HEK293T (cell line): Measurements from ENCODE around the gene SERPINA3.

Source experiments
- CTCF ChIA-PET: fragments of 350-600 bp; formaldehyde crosslinking; extraction: SDS; loops from one replicate; lab custom pipeline; 2021; ENCODE audit warnings: antibody characterized with exemption, inconsistent platforms; lab: Yijun Ruan, JAX
- POLR2A ChIA-PET: fragments of 350-600 bp; formaldehyde crosslinking; extraction: SDS; loops from one replicate; lab custom pipeline; 2020; ENCODE audit warnings: antibody characterized with exemption, inconsistent platforms; lab: Yijun Ruan, JAX
- DNase-seq: peaks from one replicate; pipeline ENCODE4 v3.0.0; 2012; ENCODE audit warnings: mixed read lengths; ENCODE audit errors: extremely low spot score
- ARNT ChIP-seq: fragments of 450-650 bp; IDR thresholded peaks from 2 replicates; pipeline ENCODE4 v1.6.1; 2017; ENCODE audit warnings: mild to moderate bottlenecking
- BHLHE40 ChIP-seq: fragments of 450-650 bp; IDR thresholded peaks from 2 replicates; pipeline ENCODE4 v1.6.1; 2016; ENCODE audit warnings: mild to moderate bottlenecking, moderate library complexity, borderline replicate concordance
- CTBP1 ChIP-seq: fragments of 450-650 bp; IDR thresholded peaks from 2 replicates; pipeline ENCODE4 v1.6.1; 2016; ENCODE audit warnings: borderline replicate concordance
- ELF4 ChIP-seq: fragments of 450-650 bp; IDR thresholded peaks from 2 replicates; pipeline ENCODE4 v1.6.1; 2017; ENCODE audit warnings: antibody characterized with exemption
- FOXA1 ChIP-seq: fragments of 450-650 bp; IDR thresholded peaks from 2 replicates; pipeline ENCODE4 v1.6.1; 2016; ENCODE audit warnings: mild to moderate bottlenecking
- FOXK2 ChIP-seq: fragments of 450-650 bp; IDR thresholded peaks from 2 replicates; pipeline ENCODE4 v1.6.1; 2016; ENCODE audit warnings: mild to moderate bottlenecking
- FOXM1 ChIP-seq: fragments of 450-650 bp; IDR thresholded peaks from 2 replicates; pipeline ENCODE4 v1.6.1; 2017; ENCODE audit warnings: mild to moderate bottlenecking, borderline replicate concordance
- HDGF ChIP-seq: fragments of 450-650 bp; IDR thresholded peaks from 2 replicates; pipeline ENCODE4 v1.6.1; 2017; ENCODE audit warnings: antibody characterized with exemption, borderline replicate concordance
- L3MBTL2 ChIP-seq: fragments of 450-650 bp; conservative IDR thresholded peaks from 2 replicates; pipeline ENCODE4 v1.6.1; 2016; ENCODE audit warnings: mild to moderate bottlenecking
- LEF1 ChIP-seq: fragments of 450-650 bp; IDR thresholded peaks from 2 replicates; pipeline ENCODE4 v1.6.1; 2017; ENCODE audit warnings: mild to moderate bottlenecking, borderline replicate concordance
- NFRKB ChIP-seq: fragments of 450-650 bp; IDR thresholded peaks from 2 replicates; pipeline ENCODE4 v1.6.1; 2016; ENCODE audit warnings: mild to moderate bottlenecking, moderate library complexity
- PKNOX1 ChIP-seq: fragments of 450-650 bp; IDR thresholded peaks from 2 replicates; pipeline ENCODE4 v1.6.1; 2016
- SP1 ChIP-seq: fragments of 450-650 bp; IDR thresholded peaks from 2 replicates; pipeline ENCODE4 v1.6.1; 2017
- SUZ12 ChIP-seq: fragments of 450-650 bp; IDR thresholded peaks from 2 replicates; pipeline ENCODE4 v1.6.1; 2016; ENCODE audit warnings: mild to moderate bottlenecking
- TARDBP ChIP-seq: fragments of 450-650 bp; IDR thresholded peaks from 2 replicates; pipeline ENCODE4 v1.6.1; 2016
- ZNF384 ChIP-seq: fragments of 450-650 bp; IDR thresholded peaks from 2 replicates; pipeline ENCODE4 v1.6.1; 2016

Gene SERPINA3

GRCh38 chr14:94591073-94591472 lies 21.1 kb upstream of the SERPINA3 start:
- DNase-seq, result no peak
- TF ChIP-seq TARDBP (no peak), FOXK2 (no peak), ARNT (no peak), LEF1 (no peak), FOXA1 (no peak), ELF4 (no peak), NFRKB (no peak), CTBP1 (no peak), ZNF384 (no peak), HDGF (no peak), SUZ12 (no peak), PKNOX1 (no peak)
- ChIA-PET CTCF (no interaction called here), POLR2A (no interaction called here)

DNA sequence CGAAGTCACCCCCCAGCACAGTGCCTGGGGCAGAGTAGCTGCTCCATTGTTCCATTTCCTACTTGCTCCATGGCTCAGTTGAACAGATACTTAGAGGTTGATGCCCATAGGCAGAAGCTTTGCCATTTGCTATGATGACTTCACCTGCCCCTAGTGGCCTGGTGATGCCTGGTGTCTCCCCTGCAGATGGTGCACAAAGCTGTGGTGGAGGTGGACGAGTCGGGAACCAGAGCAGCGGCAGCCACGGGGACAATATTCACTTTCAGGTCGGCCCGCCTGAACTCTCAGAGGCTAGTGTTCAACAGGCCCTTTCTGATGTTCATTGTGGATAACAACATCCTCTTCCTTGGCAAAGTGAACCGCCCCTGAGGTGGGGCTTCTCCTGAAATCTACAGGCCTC lies 20.3 kb upstream of the SERPINA3 start:
- POLR2A ChIA-PET, result no interaction called here
- CTCF ChIA-PET, result no interaction called here
- no peak for DNase-seq
- TF ChIP-seq FOXA1 (no peak), ZNF384 (no peak), FOXK2 (no peak), ELF4 (no peak), BHLHE40 (no peak), CTBP1 (no peak), TARDBP (no peak), SP1 (no peak), SUZ12 (no peak), FOXM1 (no peak)

DNA sequence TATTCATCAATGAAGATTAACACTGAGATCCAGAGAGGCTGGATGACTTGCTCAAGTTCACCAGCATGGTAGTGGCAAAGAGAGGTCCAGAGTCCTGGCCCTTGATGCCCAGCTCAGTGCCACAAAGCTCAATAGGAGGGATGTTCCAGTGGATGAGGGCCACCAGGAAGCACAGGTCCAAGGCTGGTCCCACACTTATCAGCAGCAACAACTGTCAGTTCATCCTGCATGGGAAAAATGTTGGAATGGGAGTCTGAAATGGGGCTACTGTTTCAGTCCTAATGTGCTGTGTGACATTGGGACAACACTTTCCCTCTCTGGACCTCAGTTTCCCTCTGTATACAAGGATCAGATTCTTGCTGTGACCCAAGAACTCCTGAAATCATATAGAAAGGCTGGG lies 19.7 kb upstream of the SERPINA3 start:
- no peak for TF ChIP-seq CTBP1
- no peak for TF ChIP-seq FOXK2
- TF ChIP-seq TARDBP, result no peak
- no peak for TF ChIP-seq PKNOX1
- no peak for TF ChIP-seq BHLHE40
- TF ChIP-seq FOXM1, result no peak
- no peak for TF ChIP-seq L3MBTL2
- ChIA-PET CTCF (no interaction called here), POLR2A (no interaction called here)
- DNase-seq, result no peak

DNA sequence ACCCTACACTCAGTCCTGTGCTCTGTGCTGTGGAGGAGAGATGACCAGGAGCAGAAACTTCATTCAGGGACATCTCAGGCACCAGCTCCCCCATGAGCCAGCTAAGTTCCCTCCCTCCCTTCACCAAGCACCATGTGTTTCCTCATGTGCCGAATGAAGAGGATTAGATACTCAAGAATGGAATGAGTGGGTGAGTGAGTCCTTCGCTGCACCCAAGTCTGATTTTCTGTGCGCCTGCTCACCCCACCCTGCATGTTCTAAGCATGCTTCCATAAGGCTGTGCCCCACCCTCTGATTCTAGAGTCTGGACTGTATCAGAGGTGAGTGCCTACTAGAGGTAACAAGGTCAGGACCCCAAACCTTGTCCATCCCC lies 18.8 kb upstream of the SERPINA3 start:
- ChIA-PET POLR2A (no interaction called here), CTCF (no interaction called here)
- no peak for DNase-seq
- TF ChIP-seq FOXK2, result no peak
- no peak for TF ChIP-seq TARDBP
- TF ChIP-seq FOXA1, result no peak
- TF ChIP-seq SP1, result no peak
- TF ChIP-seq ELF4, result no peak
- no peak for TF ChIP-seq HDGF
- no peak for TF ChIP-seq CTBP1
- no peak for TF ChIP-seq SUZ12
- TF ChIP-seq FOXM1, result no peak
- TF ChIP-seq BHLHE40, result no peak
- TF ChIP-seq LEF1, result no peak
- no peak for TF ChIP-seq PKNOX1
- no peak for TF ChIP-seq L3MBTL2
- TF ChIP-seq ARNT, result no peak
- TF ChIP-seq NFRKB, result no peak
- TF ChIP-seq ZNF384, result no peak

- TF ChIP-seq L3MBTL2, result no peak
- TF ChIP-seq ARNT, result no peak
- TF ChIP-seq ZNF384, result no peak
- TF ChIP-seq ELF4, result no peak
- no peak for TF ChIP-seq CTBP1
- no peak for TF ChIP-seq HDGF
- no peak for TF ChIP-seq LEF1
- TF ChIP-seq FOXK2, result no peak
- no peak for TF ChIP-seq NFRKB
- TF ChIP-seq BHLHE40, result no peak
- no peak for TF ChIP-seq FOXM1
- no peak for TF ChIP-seq TARDBP
- TF ChIP-seq SUZ12, result no peak
- no peak for TF ChIP-seq FOXA1
- TF ChIP-seq PKNOX1, result no peak
- TF ChIP-seq SP1, result no peak
- no peak for DNase-seq
- ChIA-PET CTCF (no interaction called here), POLR2A (no interaction called here)
Measured at GRCh38 chr14:94593749-94594431, 18.3 kb upstream of the SERPINA3 start.

DNA sequence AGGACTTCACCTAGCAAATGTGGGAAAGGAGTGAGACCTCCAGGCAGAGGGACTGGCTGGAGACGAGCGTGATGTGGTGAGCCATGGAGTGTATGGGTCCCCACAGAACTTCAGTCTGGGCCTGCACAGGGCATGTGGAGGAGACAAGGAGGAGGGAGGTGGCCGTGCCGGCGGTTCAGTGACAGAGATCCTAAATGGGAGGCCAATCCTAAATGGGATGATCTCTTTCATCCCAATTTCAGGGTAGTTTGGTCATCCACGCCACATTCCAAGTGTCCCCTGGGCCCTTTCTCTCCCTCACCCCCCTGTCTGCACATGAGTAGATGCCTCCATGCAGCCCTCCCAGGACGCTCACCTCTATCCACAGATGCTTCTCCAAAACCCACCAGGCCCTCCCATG lies 17.8 kb upstream of the SERPINA3 start:
- no peak for DNase-seq
- CTCF ChIA-PET, result no interaction called here
- POLR2A ChIA-PET, result no interaction called here
- TF ChIP-seq NFRKB (no peak), FOXM1 (no peak), ZNF384 (no peak), TARDBP (no peak), ELF4 (no peak), LEF1 (no peak), BHLHE40 (no peak), FOXK2 (no peak), L3MBTL2 (no peak), FOXA1 (no peak), SP1 (no peak), HDGF (no peak), PKNOX1 (no peak), CTBP1 (no peak), SUZ12 (no peak), ARNT (no peak)
